ENCODE data around the gene ZBTB20. TPM values are rescaled to one million over a fixed set of nuclear protein-coding genes. Genes with fewer than 3 reads are reported as not detected.

The ZBTB20 gene
- total RNA-seq, 1 experiment from 2014 or later: 2.5 TPM

DNA sequence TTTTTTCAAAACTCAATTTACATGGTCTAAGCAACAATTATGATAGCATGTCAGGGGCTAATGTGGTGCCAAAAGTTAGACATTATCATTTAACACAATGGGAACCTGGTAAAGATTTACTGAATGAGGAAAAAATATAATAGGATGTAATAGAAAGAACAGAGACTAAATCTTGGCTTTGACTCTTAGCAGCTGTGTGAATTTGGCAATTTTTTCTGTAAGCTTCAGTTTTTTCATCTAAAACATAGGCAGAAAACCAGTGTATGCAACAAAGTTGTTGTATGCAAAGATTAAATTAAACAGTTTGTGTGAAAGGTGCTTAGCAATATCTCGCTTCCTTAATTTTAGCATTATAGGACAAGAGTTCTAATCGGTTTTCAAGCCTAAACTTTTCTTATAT lies 57.6 kb downstream of the ZBTB20 start:
- DNase-seq (ENCODE audit: low read depth): no peak

DNA sequence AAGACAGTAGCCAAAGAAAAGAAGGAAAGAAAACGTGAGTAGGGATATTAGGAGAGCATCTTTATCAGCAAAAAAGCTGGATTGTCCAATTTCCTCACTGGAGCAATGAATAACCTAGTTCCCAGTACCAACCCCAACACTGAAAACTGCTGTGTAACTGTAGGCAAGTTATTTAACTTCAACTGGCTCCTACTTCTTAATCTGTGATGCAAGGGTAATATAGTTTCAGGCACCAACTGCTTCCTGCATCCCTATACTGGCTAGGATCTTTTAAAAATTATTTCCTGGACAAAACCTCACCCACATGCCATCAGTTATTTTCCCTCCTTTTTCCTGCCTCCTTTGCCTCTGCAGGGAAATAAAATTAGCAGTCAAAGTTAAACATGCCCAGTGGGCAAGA lies 59.6 kb downstream of the ZBTB20 start:
- no peak for DNase-seq (ENCODE audit: low read depth)

DNA sequence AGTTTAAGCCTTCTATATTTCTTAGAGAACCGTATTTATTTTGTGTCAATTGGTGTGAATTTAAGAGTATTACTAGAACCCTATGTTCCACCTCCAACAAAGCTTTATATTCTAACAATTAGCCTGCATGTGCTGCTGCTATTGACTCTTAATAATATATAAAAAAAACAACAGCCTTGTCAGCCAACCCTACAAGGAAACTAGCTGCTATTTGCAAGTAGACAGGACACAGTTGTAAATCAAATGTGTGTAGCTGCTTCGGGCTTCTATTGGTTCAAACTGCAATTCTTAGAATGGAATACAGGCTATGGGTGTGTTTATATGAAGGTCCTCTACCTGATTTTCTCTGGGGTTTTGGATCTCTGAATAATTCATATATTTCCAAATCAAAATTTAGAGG lies 60.7 kb downstream of the ZBTB20 start:
- no peak for DNase-seq (ENCODE audit: low read depth)

DNA sequence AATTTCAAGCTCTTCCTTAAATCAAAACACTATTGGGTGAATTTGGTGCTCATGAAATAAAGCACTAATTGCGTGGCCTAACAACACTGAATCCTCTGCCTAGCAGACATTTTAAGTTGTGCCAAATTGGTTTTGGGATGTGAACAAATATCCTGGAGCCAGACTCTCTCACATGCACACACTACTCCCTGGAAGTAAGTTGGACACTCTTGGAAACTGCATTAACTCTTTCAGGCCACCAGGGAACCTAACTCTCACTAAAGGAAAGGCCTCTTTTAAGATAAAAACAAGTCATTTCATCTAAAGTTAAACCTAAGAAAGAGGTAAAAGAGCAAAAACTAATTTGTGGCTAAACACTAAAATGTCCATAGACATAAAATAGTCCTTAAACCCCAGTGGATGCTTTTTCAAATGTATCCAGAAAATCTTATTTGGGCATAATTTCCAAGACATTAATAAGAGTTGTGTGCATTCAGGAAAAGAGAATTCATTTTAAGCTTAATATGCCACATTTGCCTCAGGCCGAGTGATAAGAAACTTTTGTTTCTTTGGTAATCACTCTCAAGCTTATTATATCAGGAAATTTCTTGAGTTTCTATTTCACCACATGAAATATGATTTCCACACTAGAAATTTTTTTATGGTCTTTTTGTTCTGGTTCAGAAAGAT lies 61.8 kb downstream of the ZBTB20 start:
- no peak for DNase-seq (ENCODE audit: low read depth)

DNA sequence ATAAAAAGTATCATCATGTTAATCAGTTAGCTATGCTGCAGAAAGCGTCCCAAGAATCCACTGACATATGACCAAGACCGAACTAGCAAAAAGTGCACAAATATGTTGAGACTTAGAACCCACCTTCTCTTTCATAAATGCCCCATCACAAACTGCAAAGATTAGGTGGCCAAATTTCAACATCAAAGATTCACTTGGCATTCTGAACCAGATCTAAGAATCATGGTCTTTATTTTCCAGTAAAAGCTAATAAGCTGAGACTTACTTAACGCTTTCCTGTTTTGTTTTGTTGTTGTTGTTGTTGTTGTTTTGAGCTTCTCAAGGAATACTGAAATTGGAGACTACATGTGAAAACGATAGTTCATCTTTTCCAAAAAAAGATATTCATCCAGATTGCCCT lies 62.4 kb downstream of the ZBTB20 start:
- DNase-seq (ENCODE audit: low read depth): no peak

DNA sequence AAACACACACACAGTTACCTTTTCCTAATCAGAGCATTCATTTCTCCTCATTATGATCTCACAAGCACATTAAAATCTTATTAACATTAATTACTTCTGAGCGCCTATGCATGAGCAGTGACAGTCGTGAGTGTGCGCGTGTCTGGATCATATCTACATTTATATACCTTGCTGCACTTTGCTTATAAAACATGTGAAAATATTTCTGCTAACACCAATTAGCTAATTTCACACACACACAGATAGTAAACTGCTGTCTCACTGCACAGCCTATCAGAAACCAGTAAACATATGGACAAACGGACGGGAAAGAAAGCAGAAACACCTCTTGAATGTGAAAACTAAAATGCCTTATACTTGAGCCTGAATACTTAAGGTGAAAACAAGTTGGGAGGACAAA lies 64.8 kb downstream of the ZBTB20 start:
- DNase-seq (ENCODE audit: low read depth): no peak

DNA sequence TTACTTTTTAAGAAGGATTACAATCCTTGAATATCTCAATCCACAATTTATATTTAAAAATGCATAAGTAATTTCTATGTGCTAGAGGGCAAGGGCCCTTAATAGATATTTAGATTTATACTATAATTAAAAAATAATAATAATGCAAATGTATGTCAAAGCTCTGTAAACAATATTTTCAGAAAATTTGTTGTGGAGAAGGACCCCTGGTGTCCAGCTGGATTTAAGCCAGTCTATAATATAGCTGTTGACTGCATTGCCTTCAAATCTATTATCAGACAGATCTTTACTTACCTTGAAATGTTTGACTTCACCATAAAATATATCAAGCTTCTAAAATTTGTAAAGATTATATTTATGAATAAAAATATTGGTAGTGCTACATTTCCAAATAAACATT lies 65.6 kb downstream of the ZBTB20 start:
- DNase-seq (ENCODE audit: low read depth): no peak

DNA sequence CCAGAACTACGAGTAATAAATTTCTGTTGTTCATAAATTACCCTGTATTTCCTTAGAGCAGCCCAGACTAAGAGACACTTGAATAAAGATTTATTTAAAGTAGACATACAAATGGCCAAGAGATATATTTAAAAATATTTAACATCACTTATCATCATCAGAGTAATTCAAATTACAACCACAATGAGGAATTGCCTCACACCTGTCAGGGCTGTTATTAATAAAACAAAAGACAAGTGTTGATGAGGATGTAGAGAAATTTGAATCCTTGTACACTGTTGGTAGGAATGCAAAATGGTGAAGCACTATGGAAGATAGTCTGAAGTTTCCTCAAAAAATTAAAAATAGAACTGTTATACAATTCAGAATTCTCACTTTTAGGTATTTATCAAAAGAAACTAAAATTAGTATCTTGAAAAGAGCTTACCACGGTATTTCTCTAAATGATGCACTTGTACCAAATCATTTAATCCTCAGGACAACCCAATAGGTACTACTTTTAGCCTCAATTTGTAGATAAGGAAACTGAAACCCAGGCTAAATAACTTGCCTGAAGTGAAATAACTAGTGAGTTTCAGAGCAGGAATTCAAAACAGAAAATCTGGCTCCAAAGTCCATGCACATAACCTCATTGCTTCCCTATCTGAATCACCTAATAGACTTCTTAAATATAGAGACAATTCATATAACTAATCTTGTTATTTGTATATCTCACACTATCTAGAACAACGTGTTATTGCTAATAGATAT lies 69.4 kb downstream of the ZBTB20 start:
- DNase-seq (ENCODE audit: low read depth): no peak

DNA sequence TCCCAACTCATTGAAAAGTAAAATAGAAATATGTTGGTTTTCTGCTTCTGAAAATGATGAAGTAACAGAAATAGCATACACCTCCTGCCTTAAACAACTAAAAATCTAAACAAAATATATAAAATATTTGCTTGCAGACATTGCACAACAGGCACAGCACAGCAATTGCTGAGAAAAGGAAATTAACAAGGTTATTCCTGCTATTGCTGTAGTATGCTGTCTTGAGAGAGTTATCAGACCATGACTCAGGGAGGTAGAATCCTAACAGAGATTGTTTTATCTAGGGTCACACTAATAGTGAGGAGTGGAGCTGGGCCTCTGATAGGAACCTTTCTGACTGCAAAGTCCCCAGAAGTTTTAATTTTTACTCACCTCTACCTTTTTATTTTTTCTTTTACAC lies 72.6 kb downstream of the ZBTB20 start:
- DNase-seq (ENCODE audit: low read depth): no peak

DNA sequence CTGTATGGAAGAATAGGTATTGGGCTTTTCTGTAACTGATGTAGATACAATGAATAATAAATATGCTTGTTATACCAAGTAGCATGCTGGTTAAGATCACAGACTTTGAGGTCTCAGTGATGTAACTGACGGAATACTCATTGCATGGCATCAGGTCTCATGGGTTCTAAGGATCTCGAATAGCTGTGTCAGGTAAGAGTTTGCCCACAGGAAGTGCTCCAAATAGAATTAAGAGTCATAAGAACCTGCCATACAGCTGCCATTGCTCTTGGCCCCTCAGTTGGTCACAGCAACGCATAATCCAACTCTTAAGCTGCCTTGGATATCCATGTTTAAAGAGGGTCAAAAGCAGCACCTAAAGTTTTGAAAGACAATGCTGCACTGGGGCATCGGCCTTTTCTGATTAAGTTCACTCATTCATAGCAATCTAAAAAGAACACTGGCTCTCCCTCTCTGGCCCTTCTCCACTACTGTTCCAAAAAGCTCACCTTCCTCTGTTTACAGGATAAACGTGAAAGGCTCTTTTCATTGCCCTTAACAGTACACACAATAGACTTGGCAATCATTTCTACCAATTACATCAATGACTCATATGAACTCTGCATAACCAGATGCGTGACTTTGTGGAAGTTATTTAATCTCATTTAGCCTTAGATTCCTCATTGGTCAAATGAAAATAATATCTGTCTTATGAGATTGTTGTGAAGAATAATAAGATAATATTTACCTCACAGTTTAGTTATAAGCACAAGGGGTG lies 74.6 kb downstream of the ZBTB20 start:
- no peak for DNase-seq (ENCODE audit: low read depth)

DNA sequence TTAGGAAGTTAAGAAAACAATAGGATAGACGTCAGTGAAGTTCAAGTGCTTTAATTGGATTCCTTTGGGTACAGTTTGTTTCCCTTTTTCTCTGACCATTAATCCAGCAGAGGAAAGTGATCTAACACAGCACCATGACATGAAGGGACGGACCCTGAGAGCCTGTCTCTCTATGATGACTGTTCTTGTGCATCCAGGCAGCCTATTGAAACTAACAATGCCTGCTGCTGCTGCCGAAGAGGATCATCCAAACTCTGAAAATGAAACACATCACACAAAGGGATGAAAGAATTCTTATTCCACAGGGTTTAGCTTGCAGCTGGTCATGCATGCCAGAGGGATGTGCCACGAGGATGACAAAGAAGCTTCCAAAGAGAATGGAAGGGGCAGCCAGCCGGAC lies 75.5 kb downstream of the ZBTB20 start:
- DNase-seq (ENCODE audit: low read depth): peak; percentile 14

DNA sequence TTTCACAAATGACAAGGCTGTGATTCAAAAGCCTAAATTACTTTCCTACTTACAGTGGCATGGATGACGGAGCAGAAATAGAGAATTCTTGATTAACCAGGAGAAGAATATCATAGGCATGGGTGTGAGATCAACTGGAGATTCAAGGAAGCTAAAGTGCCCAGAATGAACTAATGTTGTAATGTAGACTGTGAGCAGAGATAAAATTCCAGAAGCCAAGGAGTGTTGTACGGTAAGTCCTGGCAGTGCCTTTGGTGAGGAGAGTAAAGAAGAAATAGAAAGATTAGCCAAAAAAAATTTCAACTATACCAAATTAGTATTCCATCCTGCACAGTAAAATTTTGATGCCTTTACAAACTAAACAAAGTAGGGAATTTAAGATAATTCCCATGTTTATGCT lies 75.9 kb downstream of the ZBTB20 start:
- DNase-seq (ENCODE audit: low read depth): no peak

DNA sequence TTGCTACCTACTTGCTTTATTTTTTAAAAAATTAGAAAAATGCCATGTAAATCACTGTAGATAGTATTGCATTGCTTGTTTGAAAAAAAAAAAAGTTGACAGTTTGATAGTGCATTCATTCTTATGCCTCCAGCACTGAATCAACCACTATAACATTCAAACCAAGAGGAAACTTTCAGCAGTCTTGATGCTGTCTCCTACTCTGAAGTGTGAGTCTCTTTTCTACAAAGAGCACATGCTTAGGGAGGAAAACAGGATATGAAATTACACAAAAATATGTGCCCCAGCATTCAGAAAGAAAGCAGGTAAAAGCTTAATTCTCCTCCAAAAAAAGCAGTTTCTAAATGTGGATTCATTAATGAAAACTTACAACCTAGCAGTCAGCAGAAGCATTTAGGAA lies 78.3 kb downstream of the ZBTB20 start:
- no peak for DNase-seq (ENCODE audit: low read depth)

DNA sequence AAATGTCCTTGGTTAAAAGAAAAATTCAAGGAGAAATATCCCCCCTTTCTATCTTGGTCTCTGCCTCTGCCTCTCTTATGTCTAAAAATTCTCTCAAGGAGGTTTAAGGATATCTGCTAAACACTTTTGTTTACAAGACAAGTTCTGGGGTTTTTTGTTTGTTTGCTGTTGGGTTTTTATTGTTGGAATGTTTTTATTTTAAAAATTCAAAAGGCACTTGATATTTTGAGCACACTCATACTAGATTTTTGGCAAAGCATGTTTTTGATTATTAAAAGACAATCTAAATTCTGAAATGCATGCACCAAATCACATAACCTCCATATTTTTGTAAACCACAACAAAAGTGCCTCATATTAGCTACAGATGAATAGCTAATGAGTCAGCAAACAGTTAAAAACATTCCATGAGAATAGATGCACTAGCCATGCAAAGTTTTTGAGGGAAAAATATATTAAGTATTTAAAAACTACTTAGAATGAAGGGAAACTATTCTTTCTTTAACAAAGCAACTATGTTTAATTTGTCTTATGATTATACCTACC lies 84.6 kb downstream of the ZBTB20 start:
- DNase-seq (ENCODE audit: low read depth): peak; percentile 15

DNA sequence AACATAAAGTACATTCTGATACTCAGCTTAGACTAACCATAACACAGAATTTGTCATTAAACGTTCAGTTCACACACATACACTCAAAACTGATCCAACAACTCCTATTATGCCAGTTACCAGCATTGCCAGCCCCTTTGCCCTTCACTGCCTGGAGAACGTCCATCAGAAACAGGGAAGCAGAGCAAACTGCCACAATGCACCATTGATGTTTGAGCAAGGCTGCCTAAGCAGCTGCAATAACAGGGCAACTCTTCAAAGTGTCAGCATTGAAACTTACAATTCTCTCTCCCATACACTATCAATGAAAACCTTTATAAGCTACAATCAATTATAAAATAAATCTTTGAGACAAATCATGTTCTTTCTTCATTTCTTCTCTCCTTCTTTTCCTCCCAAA lies 85.1 kb downstream of the ZBTB20 start:
- DNase-seq (ENCODE audit: low read depth): no peak

DNA sequence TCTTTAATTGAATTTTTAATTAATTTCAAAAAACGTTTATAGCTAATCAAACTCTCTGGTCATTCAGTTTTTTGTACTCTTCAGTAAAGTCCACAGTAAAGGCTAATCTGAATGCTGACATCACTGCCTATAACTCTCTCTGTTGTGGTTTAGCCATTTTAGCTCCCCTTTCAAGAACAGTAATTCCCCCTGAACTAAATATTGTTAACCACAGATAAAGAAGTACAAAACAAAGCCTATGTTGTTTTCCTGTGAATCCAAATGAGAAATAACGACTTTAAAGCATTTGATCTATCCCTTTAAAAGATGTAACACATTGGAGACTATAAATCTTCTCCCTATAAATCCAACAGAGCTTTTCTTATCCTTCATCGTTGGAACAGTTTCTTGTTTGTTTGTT lies 94.2 kb downstream of the ZBTB20 start:
- DNase-seq (ENCODE audit: low read depth): no peak

DNA sequence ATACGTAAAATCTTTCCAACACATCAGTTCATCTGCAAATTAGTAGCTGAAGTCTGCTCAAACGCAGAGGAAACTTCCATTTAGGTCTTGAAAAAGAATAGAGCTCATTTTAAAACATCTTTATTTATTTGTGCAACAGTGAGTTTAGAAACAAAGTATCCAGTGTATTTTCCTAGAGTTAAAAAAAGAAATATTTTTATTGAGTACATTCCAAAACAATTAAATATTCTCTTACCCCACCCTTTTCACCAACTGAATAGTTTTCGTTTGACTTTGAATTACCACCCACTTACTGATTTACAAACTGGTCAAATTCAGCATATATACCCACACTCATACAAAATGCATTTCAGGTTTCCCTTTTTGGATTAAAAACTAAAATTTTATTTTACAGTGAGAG lies 104.7 kb downstream of the ZBTB20 start:
- DNase-seq (ENCODE audit: low read depth): no peak

DNA sequence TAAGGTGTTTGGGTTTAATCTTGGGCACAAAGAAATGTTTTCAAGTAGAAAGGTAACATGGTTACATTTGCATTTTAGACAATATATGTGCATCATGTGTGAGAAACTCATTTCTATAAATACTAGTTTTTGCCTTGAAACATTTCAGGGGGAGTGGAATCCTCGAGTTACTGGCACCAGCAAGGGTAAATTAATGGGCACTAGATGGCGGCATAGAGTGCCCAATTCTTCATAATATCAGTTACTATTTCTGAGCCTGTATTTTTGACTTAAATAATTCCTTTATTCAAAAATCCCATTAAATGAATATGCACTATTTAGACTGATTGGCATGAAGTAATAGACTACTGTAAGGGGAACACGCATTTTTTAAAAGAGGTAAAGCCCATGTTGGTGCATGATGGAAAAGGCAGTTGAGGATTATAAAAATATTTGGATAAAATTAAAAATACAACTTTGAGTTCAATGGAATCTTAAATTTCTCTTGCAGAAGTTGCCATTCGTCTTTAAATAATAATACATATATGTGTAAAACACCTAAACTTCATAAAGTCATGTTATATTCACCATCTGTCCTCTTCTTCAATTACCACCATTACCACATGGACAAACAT lies 106.3 kb downstream of the ZBTB20 start:
- peak; percentile 23 for DNase-seq (ENCODE audit: low read depth)

DNA sequence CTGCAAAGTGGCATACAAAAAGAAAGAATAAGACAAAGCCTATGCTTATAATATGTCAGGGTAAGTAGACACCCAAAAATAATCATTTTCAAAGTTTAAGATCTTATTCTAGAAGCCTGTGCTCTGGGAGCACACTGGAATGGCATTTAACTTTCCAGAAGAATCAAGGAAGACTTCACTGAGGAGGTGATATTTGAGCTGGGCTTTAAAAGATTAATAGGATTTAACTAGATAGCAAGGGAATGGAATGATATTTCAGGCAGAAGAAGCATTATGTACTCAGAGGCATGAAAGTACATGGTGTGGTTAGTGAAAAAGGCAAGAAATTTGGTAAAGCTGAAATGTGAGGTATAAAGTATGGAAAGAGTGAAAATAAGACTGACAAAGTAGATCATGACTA lies 106.8 kb downstream of the ZBTB20 start:
- no peak for DNase-seq (ENCODE audit: low read depth)

DNA sequence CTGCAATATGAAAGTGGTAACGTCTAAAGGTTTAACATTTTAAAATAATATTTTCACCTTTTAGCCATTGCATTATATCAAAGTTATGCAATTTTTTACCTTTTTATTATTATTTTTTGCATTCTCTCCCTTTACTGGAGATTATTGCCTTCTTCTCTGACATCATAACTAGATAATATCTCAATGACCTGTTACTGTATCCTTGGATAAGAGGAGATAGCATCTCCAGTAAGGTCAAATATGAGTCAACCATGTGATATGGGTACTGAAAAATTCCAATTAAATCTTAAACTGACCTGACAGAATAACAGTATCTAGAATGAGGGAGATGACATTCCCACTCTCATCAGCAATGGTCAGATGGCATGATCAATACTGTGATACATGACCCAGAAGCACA lies 108.3 kb downstream of the ZBTB20 start:
- no peak for DNase-seq (ENCODE audit: low read depth)

DNA sequence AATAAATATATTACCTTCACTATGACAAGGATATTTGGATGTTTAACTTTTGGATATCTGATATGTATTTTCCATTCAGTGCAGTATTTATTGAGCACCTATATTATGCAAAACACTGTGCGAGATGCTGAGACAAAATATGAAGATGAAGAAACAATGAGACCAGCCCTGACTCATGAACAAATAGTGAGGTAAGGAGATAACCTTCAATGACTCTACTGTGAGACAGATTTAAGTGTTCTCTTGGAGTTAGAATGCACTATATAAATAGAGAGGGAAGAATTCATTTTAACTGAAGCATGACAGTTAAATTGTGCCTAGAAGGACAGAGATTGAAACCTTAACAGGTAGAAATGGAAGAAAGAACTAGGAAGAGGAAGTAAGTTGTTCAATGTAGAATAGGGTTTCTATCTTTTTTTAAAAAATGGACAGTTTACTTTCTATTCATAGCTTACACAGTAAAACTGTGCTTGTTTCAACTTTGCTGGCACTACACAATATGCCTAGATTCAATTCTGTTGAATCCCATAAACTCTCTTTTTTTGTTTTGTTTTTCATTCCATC lies 124.2 kb downstream of the ZBTB20 start:
- no peak for DNase-seq (ENCODE audit: low read depth)

DNA sequence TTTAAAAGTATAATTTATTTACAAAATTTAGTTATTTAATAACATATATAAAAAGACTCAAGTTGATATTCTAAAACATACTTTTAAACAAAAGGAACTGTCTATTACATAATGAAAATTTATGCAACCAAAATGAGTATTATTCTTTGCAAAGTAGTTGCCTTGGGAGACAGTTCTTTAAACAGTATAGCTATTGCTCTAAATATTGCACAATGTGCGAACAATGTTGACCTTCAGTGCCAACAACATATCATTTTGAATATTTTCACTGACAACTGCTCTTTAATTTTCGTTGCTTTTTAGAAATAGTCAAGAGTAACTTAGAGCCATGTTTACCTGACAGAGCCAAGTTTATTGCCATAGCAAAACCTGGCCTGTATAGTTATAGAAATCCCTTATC lies 124.9 kb downstream of the ZBTB20 start:
- DNase-seq (ENCODE audit: low read depth): no peak

Measured in Daoy (cell line).